Measurements from ENCODE around the gene PLB1.

The PLB1 gene

DNA sequence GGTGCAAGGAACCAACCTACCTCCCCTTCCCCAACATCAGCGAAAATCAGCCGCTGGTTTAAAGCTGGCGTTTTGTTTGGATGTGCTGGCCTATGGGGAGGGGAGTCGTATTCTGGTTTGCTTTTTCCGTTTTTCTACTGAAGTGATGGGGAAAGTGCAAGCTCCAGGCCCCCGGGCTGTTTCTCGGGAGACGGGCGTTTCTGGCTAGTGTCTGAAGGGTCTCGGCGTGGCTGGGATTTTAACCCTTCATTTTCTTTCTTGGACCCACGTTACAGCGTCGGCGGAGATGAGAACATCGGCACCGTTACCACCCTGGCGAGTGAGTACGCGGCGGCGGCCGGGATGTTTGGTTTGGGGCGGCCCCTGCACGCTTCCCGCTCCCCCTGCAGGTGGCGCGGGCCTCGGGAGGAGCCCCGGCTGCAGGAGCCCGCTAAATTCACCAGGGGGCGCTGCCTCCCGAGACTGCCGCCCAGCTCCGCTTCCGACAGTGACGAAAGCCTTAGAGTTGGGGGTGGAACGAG is 70.7 kb downstream of the PLB1 start:
- DNase-seq: peak; percentile 30

DNA sequence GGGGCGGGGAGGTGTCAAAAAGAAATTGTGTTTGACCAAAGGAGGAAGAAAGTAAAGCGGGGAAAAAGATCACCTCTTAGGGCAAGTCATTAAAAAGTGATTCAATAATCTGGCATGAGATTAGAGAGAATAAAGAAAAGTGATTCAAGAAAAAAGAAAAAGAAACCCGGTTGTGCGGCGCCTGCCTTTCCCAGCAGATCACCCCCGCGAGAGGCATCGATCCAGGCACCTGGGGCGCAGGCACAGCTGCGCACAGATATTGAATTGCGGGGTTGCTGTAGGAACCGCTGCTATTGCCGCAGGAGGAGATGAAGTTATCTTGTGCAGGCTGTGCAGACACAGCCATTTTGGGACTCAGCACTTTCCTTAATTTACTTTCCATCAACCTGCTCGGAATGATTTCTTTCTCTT is 71.2 kb downstream of the PLB1 start:
- DNase-seq: no peak

DNA sequence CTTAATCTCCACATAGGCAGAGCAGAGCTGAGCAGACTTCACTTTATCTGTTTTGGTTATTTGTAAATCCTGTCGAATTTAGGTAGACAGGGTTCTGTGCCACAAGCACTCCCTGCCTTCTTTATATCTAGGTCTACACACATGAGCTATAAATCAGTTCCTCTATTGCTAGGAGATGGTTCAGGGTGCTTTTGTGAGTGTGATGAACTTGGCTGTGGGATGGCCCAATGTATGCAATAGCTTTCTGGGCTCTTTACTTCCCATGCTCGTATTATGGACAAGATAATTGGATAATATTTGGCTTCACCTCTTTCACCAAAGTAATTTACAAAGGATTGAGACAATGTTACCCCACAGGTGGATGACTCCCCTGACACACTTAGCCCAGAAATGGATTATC is 72.2 kb downstream of the PLB1 start:
- DNase-seq: no peak

DNA sequence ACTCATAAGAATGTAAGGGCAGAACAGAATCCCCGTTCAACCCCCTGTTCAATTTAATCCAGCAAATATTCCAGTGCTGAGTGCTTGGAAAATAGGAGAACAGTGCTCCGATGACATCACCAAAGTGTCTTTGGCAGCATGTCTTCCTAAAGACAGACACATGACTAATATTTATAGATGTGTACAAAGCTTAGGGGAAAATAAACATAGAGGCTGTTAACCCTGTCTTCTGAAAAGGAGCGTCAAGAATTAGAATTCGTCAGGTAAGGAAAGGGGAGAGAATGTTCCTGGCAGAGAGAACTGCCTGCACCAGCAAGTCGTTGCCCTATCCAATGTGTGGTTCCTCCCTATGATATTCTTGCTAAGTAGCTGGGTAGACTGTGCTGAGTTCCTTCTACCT is 72.7 kb downstream of the PLB1 start:
- DNase-seq: no peak

DNA sequence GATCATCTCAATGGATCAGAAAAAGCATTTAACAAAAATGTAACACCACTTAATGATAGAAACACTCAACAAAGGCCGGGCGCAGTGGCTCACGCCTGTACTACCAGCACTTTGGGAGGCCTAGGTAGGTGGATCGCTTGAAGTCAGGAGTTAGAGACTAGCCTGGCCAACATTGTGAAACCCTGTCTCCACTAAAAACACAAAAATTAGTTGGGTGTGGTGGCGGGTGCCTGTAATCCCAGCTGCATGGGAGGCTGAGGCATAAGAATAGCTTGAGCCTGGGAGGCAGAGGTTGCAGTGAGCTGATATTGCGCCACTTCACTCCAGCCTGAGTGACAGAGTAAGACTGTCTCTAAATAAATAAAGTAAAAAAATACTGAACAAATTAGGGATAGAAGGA is 74.6 kb downstream of the PLB1 start:
- DNase-seq: no peak

DNA sequence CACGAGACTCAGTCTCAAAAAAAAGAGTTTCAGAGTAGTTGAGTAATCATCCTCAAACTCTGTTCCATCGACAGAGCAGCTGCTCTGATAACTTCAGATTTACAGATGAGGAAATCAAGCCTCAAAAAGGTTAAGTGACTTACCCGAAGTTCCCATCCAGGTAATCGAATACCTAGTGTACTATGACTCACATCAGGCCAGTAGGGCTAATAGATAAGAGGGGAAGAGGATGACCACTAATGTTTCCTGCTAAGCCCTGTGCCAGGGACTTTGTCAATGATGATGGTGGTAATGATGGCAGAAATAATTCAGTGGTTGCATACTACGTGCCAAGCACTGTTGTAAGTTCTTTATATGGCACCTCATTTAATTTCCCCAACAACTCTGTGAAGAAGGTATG is 80.9 kb downstream of the PLB1 start:
- no peak for DNase-seq

DNA sequence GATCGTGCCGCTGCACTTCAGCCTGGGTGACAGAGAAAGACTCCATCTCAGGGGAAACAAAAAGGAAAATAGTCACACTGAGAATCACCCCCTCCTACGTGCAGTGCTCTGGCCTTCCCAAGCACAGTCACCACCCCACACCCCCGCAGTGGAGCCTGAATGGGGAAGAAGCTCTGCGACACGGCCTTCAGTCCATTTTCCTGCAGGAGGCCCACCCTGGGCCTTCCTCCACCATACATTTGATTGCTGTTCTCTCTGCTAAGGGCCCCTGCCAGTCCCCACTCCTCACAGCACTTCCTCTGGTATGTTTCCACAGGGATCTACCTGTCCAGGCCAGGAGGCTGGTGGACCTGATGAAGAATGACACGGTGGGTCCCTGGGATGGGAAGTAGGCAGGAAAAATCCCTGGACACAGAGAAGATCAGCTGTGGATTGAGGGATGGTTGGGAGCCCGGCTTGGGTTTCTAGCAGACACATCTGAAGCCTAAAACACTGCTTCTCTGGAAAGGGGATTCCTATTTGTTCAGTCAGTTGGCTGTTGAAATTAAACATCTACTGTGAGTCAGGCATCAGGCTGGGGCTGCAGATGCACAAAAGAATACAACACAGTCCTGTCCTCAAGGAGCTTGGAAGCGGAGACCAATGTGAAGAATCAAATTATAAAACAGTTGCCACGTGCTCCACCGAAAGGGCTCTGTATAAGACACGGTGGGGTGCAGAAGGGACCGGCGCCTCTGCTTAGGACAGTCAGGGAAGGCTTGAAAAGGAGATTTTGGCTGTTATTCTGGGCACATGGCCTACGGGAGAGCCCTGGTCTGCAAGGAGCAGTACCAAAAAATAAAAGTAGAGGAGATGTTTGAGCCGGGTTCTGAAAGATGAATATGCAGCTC is 82.2 kb downstream of the PLB1 start:
- no peak for DNase-seq

DNA sequence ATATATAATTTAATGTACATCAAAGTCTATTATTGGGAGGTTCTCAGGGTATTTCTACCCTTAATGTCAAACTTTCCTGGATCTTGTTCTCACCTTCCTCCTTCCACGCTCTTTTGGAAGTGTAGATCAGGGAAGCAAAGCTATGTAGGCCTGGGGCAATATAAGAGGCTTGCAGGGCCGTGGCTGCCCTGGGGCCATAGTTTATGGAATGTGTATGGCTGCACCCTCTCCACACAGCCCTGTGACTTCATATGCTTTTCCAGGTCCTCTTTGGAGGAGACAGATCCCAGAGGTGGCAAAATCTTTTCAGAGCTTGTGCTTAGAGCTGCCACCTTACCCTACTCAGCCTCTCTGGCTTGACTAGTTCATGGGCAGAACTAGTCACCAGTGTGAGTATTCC is 82.9 kb downstream of the PLB1 start:
- no peak for DNase-seq

DNA sequence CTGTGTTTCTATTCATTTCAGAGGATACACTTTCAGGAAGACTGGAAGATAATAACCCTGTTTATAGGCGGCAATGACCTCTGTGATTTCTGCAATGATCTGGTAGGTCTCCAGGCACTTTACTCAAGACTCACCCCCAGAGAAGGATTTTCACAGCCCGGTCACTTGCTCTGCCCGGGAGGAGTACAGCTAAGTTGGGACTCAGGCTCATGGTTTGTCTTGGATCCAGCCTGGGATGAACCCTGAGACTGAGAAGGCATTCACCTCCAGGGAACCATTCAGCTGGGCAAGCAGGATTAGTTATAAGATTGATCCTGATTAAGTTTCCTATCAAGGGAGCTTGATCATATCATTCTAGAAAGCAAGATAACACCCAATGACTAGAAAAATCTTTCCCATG is 83.7 kb downstream of the PLB1 start:
- no peak for DNase-seq

DNA sequence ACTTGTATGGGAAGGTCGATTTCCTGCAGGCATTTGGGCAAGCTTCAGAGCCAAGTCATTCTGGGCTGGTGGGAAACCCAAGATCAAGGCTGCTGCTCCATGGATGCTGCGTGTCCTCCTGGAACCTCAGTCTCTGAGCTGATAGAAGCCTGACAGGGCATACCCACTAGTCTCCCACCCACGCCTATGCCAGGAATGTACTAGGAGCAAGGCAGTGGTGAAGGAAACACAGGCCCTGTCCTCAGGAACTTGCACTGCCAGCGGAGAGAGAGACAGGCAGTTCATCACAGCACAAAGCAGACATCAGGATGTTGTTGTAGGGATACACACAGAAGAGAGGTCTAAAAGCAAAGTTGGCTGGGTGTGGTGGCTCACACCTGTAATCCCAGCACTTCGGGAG is 84.2 kb downstream of the PLB1 start:
- no peak for DNase-seq

DNA sequence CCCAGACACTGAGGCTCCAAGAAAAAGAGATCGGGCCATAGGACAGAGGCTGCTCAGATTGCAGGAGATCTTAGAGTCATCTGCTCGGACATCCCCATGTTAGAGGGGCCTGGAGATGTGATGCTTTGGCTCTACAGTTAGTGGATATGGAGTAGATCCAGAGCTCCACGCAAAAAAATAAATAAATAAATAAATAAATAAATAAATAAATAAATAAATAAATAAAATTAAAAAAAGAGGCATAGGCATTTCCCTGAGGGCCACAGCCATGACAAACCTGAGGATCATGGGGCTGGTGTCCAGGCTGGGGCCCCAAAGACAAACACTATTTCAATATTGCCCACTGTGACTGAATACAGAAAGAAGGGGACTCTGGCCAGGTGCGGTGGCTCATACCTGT is 85.5 kb downstream of the PLB1 start:
- DNase-seq: no peak

DNA sequence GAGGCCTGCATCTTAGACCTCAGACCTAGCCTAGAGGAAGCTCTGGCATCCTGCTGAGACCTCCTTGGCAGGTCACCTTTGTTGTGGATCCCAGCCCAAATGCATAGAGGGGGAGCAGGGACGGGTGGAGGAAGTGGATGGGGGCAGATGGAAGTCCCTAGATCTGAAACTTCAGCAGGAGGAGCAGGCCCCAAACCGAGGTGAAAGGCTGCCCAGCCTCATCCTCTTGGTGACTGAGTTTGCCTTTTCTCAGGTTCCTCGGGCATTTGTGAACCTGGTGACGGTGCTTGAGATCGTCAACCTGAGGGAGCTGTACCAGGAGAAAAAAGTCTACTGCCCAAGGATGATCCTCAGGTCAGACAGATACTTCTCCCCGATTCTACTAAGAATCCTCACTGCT is 86.3 kb downstream of the PLB1 start:
- DNase-seq: no peak

DNA sequence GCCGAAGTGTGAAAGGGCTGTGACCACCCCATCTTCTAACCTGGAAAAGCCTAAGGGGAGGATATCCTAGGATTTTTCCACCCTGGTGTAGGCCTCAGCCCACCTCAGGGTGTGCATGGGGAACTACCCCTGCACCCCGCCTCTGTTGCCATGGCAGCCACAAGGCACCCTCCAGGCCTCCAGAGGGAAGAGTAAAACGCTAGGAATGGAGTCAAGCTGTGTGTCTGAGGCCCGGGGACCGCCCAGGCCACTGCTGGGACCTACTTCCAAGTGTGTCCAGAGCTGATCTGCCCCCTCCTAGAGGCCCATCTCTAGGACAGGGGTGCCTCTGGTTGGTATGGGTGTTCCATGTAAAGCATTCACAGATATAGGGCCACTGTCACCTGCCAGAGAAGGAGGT is 86.7 kb downstream of the PLB1 start:
- no peak for DNase-seq

DNA sequence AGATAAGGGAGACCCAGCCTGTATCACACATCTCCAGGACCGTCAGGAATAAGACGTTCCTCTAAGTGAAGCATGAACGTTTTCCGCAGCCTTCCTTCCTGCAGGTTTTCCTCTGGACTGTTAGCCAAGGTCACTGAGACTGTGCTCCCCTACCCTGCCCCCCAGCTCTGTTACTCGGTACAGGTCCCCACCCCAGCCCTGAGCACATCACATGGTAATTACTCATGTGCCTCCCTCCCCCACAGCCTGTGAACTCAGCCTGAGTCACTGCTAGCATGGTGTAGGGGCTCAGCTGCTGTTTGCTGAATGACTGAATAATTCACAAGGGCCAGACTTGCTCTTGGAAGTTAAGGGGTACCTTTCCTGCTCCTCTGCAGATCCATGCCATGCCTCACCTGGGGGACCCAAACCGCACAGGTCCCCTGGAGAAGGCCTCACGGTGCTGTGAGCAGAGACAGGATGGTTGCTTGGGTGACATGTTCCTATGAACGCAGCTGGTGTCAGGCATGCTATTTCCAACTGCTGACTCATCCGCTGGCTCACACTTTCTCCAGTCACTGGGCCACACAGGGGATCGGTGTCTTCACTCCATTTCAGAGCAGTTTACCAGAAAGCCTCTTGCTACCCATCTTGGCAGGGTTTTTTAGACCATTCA is 88.2 kb downstream of the PLB1 start:
- peak; percentile 92 for DNase-seq

DNA sequence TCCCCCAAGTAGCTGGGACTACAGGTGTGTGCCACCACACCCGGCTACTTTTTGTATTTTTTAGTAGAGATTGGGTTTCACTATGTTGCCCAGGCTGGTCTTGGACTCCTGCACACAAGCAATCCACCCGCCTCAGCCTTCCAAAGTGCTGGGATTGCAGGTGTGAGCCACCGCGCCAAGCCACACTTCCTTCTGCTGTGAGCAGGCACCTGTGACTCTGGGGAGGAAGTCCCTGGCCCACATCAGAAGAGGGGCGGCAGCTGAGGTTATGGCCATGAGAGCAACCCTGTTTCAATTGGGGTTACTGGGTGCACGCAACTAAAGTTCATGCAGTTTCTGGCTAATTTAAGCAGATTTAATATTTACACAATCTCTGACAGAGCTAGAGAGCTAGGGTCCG is 91.0 kb downstream of the PLB1 start:
- no peak for DNase-seq

DNA sequence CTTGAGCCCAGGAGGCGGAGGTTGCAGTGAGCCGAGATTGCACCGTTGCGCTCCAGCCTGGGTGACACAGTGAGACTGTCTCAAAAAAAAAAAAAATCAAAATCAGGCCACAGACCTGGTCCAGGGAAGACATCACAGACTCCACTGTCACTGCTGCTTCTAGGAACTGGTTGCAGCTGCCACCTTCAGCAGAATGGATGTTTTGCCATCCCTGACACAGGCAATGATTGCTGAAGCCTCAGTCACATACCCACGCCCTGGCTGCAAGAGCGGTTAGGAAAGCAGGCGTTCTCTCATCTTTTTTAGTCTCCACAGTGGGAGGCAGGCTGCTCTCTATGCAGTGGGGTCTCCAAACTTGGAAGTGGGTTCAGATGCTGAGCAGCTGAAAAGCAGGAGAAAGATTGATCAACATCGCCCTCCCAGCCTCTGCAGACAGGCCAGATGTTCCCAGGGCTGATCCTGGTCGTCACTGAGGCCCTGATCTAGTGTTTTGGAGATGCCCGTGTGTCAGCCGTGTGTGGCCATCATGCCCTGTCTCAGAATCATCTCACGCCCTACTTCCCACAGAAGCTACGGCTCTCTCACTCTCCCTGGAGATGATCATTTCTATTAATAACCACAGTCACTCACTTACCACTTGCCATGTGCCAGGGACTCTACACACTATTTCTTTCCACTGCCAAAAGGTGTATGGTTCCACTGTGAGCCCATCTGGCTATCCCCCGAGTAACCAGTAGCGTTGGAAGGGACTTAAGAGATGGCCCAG is 91.8 kb downstream of the PLB1 start:
- no peak for DNase-seq

DNA sequence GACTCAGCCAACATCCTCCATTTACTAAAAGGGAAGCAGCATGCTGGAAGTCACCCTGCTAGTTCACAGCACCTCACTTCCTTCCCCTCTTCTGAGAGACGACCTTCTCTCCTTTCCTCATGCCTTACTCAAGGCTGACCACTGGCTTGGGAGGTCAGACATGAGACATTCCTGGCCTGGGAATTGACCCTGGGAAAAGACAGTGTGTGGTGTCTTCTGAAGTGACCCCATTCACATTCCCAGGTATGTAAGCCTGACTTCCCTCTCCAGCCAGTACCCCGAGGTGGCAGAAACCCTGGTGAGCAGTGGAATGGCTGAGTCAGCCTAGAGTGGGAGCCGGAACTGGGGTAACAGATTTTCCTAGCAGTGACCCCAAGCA is 92.4 kb downstream of the PLB1 start:
- DNase-seq: no peak

DNA sequence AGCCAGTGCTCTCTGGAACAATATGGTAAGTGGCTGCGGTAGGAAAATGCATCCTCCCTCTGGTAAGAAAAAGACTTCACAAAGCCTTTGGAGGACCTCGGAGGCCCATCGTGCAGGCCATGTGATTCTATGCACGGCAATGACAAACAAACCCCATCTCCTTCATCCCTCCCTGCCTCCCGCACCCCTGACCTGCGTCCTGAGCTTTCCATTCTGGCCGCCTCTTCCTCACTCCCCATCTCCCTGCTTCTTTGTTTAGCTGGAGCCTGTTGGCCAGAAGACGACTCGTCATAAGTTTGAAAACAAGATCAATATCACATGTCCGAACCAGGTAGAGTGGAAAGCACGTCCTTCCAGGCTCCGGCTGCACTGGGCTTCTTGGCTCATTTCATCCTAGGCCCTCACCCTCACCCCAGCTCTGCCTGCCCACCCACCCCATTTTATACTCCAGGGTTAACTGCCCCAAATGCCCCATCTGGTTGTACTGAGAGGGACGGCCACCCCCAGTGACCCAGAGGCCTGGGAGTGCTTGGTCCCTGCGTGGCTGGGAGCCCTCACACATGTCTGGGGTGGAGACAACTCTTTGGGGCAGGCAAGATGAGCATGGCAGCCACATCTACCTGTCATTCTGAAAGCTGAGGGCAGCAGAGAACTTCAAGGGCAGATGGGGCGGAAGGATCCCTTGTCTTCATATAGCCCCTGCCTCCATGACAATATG is 94.0 kb downstream of the PLB1 start:
- no peak for DNase-seq

DNA sequence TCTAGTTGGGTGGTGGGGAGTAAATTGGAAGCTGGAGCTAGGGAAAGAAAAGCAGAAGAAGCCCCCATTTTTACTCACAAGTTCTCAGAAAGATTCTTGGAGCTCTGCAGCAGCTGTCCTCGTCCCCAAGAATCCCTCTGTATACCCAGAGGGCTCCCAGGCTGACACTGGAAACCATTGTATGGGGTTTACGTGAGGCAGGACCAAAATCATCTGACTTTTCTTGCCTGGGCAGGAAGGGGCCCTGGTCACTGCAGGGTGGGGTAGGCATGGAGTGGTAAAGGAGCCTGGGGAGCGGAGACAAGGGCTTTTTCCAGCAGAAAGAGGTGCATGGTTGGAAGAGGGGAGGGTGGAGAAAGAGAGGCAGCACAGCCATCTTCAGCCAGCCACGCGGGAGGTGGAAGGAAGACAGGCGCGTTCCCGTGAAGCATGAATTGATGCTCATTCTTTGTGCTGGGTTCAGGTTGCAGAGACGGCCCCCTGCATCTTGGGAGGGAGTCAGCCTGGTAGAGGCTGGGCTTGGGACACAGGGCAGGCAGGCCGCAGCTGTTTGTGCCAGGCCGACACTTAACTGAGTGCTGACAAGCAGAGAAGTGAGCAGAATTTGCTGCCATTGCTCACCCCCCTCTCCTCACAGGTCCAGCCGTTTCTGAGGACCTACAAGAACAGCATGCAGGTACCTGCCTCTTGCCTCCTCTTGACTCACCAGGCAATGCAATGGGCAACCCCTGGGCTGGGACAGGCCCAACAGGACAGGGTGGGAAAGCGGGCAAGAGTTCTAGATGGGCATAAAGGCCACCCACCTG is 94.8 kb downstream of the PLB1 start:
- no peak for DNase-seq

DNA sequence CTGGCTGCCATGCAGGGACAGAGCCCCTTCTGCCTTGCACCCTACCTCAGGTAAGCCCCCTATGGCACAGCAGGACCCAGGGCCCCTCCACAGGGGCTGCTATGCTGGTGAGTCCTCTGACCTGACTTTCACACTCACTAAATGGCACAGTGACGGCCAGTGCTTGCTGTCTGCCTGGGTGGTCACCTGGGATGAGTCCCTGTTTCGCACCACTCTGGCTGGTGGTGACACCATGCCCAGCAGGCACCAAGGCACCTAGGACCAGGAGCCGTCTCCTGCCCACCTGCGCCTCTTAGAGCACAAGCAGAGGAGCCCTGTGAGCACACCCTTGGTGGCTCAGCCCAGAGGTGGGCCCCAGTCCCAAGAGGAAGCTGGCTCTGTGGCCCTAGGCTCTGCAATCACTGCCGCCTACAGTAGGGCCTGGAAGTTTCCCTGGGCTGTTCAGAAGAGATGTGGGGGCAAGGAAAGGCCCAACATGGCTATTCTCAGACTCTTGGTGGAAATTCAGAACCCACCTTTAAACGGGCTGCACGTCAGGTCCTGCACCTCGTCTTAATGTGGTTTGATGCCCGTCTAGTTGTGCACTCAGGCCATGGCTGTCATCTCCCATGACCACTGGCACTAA is 96.0 kb downstream of the PLB1 start:
- DNase-seq: no peak

DNA sequence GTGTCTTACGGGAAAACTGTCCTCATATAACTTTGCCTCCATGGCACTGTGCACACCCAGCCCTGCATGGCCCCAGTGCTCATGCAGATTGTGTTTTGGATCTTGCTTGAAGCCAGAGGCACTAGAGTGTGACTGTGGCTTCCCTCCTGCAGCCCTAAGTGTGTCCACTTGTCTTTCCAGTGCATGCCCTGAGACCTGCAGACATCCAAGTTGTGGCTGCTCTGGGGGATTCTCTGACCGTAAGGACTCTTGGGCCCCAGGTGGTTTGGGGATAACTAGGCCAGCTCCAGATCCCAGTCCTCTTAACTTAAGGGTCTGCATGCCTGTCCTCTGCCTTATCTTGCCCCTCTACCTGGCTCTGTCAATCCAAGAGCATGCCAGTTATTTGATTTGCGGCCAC is 96.6 kb downstream of the PLB1 start:
- no peak for DNase-seq

All from NCI-H226 (cell line).